Measurements from ENCODE around the gene COA3. TPM values are rescaled to one million over a fixed set of nuclear protein-coding genes. Genes with fewer than 3 reads are reported as not detected.

Gene COA3
- total RNA-seq, 1 experiment from 2014 or later = 74.2 TPM

DNA sequence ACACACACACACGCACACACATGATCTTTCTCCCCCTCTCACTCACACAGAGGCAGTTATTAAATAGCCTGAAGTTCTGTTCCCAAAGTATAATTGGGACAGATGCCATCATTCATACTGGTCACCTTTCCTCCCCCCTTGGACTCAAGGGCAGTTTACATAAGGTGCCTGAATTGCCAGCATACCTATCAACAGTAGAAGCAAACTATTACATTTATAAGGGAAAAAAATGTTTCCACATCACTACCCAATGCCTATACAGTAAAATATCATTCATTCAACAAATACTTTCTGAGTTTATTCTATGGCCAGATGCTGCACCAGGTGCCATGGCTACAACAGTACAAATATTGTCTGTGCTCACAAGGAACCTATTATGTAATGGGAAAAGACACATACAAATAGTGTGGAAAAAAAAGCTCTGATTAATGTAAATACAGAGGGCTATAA lies 6.4 kb upstream of the COA3 start:
- WGBS (ENCODE audit: extremely low coverage, insufficient read length, low lambda C conversion rate) = no CpG with 5 or more reads among the region's 1 CpG

More for the DNA sequence above, 6.4 kb upstream of the COA3 start:
- Histone ChIP-seq H2BK5ac (ENCODE audit: insufficient read length, low read length) (no peak overlapping the region), H2BK20ac (ENCODE audit: low read depth, low read length, poor library complexity, severe bottlenecking) (no peak overlapping the region), H3K4ac (ENCODE audit: low read depth, low read length) (no peak overlapping the region), H4K5ac (ENCODE audit: insufficient read length, low read depth, low read length) (no peak overlapping the region), H2AK5ac (ENCODE audit: insufficient read length, low read length) (no peak overlapping the region), H3K14ac (ENCODE audit: insufficient read depth, low read length) (no peak overlapping the region), H3K4me1 (ENCODE audit: insufficient read depth, low read length) (no peaks in the 10 kb centered on the region), H3K23ac (ENCODE audit: insufficient read length, low read depth, low read length) (no peak overlapping the region), H3K27me3 (ENCODE audit: insufficient read depth, low read length) (no peaks in the 10 kb centered on the region), H3K56ac (ENCODE audit: insufficient read length, low read depth, low read length) (no peak overlapping the region), H2BK15ac (ENCODE audit: low read depth, low read length) (no peak overlapping the region), H3T11ph (ENCODE audit: low read length) (no peak overlapping the region), H3K4me2 (ENCODE audit: insufficient read depth, insufficient read length, low read length) (no peak overlapping the region), H4K8ac (replicated peaks; ENCODE audit: insufficient read length, low read depth, low read length) (no peak overlapping the region), H3K9ac (ENCODE audit: extremely low read depth, insufficient read length, low read length) (no peak overlapping the region), H4K91ac (ENCODE audit: insufficient read length, low read depth, low read length) (no peak overlapping the region), H2AFZ (ENCODE audit: low read length) (no peak overlapping the region), H3K18ac (ENCODE audit: insufficient read length, low read depth, low read length) (no peak overlapping the region), H3K9me3 (ENCODE audit: control insufficient read depth, low read depth, low read length) (no peaks in the 10 kb centered on the region), H3K23me2 (ENCODE audit: insufficient read length, low read depth, low read length, poor library complexity, severe bottlenecking) (no peaks in the 10 kb centered on the region), H2BK120ac (ENCODE audit: low read depth, low read length, poor library complexity, severe bottlenecking) (no peak overlapping the region), H2BK12ac (ENCODE audit: insufficient read length, low read depth, low read length) (no peak overlapping the region), H3K79me1 (ENCODE audit: insufficient read depth, low read depth, low read length, poor library complexity, severe bottlenecking) (no peaks in the 10 kb centered on the region), H3K27ac (ENCODE audit: insufficient read length, low read depth, low read length) (no peak overlapping the region), H3K79me2 (ENCODE audit: insufficient read depth, low read length) (no peaks in the 10 kb centered on the region), H4K20me1 (ENCODE audit: control insufficient read depth, insufficient read depth, insufficient read length) (no peaks in the 10 kb centered on the region)
- no peaks in the 10 kb centered on the region for H3K4me1 Mint-ChIP-seq
- TF ChIP-seq, protein P1, sequence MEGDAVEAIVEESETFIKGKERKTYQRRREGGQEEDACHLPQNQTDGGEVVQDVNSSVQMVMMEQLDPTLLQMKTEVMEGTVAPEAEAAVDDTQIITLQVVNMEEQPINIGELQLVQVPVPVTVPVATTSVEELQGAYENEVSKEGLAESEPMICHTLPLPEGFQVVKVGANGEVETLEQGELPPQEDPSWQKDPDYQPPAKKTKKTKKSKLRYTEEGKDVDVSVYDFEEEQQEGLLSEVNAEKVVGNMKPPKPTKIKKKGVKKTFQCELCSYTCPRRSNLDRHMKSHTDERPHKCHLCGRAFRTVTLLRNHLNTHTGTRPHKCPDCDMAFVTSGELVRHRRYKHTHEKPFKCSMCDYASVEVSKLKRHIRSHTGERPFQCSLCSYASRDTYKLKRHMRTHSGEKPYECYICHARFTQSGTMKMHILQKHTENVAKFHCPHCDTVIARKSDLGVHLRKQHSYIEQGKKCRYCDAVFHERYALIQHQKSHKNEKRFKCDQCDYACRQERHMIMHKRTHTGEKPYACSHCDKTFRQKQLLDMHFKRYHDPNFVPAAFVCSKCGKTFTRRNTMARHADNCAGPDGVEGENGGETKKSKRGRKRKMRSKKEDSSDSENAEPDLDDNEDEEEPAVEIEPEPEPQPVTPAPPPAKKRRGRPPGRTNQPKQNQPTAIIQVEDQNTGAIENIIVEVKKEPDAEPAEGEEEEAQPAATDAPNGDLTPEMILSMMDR (conservative IDR thresholded peaks at IDR 0.05) = no peak
- H3K27ac Mint-ChIP-seq = no peak overlapping the region
- H3K9me3 Mint-ChIP-seq = no peaks in the 10 kb centered on the region
- no peak for DNase-seq
- H3K27me3 Mint-ChIP-seq (ENCODE audit: low read depth) = peaks cover 18% of the 10 kb centered on the region
- peaks cover 0 to 8% (median 7%) of the 10 kb centered on the region in 3 experiments; a peak in 5 of 7 replicates for H3K36me3 Mint-ChIP-seq (ENCODE audit: insufficient read depth in 1 of 3, low read depth in 3 of 3)
- H3K4me3 Mint-ChIP-seq = no peak overlapping the region

All from H9 (cell line).